ACHN (cell line): Measurements from ENCODE around the gene DQX1.

ENCODE experiments used
- DNase-seq: peaks from one replicate; pipeline ENCODE4 v3.0.0-alpha.2; 2015
- in situ Hi-C: cut with HindIII; loops from 2 replicates; pipeline ENCODE4 v1.10.0; 2017; ENCODE audit warnings: low sequenced_read_pairs, low pct_ligation_motif_present, low pct_unique_long_range_greater_than_20kb

Gene DQX1

DNA sequence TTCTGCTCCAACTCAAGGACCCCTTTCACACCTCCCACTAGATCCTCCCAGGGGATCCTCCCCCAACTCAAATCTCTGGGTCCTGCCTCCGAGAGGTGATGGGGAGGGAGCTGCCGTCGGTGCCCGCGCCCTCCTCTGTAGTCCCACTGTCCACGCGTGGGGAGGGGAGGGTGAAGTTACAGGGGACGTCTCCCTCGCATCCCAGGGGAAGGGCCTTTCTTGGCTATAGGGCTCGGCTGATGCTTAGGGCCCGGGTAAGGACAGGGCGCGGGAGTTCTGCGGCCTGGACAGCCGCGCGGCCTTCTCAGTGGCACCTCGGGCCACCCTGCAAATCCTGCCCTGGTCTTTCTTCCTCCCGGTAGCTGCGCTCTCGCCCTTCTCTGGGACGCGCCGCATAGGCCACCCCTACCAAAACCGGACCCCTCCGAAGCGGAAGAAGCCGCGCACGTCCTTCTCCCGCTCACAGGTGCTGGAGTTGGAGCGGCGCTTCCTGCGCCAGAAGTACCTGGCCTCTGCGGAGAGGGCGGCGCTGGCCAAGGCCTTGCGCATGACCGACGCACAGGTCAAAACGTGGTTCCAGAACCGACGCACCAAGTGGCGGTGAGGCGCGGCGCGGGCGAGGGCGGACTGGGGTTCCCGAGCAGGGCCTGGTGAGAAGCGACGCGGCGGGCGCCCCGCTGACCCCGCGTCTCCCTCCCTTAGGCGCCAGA is 10.6 kb downstream of the DQX1 start:
- DNase-seq, result no peak
- in situ Hi-C loops, result no loop called here

DNA sequence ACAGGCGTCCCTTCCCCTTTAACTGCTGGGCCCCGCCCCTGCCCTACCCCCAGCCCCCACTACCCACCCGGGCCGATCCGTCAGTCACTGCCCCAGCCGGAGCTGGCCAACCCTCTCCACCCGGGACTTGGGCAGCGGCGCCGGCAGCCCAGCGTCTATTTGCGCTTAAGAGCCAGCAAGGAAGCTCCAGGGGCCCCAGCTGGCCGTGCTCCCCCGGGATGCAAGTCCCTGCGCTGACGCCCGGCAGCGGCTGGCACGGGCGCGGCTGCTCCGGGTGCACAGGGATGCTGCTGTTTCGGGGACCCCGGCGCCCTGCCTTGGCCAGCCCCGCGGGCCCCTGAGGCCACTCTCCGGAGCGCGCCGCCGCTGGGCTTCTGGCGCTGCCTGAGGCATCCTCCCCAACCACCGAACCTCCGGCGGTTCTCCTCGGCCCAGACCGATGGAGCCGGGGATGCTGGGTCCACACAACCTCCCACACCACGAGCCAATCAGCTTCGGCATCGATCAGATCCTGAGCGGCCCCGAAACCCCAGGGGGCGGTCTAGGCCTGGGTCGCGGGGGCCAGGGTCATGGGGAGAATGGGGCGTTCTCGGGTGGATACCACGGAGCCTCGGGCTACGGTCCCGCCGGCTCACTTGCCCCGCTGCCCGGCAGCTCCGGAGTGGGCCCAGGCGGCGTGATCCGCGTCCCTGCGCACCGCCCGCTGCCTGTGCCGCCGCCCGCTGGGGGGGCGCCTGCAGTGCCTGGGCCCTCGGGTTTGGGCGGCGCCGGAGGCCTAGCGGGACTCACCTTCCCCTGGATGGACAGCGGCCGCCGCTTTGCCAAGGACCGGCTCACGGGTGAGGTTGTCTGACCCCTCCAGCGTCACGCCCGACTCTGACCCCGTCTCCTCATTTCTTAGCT is 11.4 kb downstream of the DQX1 start, which contains the start of gene TLX2:
TLX2 (plus strand) TSS at position 83 of the 903 bp plus-strand sequence; CDS start at position 440, 357 bp downstream.
- in situ Hi-C loops, result no loop called here
- DNase-seq, result no peak

DNA sequence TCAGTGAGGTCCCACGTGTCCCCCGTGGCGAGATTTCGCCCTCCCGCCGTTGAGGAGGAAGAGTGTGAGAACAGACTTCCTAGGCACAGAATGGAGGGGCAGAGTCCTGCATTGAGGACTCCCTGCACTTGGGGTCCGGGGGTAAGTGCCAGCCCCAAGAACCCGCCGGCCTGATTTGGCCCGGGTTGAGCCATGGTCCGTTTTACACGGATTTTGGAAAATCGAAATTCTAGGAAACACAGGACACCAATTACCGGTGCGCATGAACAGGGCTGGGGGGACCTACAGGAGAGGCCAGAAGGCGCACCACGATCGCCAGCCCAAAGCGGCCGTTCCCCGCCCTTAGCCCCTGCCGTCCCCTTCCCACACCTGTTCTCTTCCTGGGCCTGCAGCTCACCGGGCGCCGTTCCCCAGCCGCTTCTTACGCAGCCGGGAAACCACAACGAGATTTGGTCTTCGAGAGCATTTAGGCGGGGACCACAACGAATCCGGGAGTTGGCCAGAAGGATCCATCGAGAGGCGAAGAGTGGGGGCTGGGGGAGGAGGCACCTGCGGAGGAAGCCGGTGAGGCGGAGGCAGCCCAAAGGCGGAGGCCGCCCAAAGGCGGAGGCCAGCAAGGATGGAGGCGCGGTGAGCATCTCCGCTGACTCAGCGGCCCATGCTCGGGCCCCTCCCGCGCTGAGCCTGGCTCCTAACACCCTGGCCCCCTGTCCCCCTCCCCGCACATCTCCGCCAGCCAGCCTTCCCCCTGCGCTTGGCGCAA is 12.2 kb downstream of the DQX1 start:
- DNase-seq, result no peak
- in situ Hi-C loops, result no loop called here

DNA sequence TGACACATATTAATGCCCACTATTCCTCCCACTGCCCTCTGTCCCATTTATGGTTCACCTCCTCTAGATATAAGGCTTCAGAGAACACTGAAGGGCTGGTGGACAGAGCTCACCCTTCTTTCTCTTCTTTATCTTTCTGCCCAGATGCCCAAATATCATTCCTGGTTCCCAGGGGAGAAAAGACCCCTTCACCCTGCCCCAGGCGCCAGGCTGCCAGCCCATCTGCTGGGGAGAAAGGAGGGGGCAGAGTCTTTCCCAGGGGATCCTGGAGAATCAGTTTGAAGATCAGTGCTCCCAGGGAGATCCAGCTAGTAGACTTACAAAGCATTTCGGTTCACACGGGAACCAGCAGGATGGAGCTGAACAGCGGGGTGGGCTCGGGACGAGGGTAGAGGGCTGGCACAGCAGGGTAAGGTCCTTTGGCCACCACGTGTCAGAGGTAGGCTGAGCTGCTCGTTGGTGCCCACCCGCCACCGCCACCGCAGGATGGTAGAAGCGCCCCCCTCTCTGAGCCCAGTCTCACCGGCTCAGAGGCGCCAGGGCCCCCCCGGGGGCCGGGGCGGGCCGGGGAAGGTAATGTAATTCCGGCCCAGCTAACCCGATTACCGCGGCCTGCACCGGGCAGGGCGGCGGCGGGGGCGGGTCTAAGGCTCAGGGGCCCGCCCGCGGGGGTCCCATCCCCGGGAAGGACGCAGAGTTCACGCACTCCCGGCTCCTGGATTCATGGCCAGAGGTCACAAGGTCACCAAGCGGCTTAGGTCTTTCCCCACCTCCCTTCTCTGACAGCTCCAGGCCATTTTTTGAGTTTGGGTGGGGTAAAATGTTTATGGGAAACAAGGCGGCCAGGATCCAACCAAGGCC is 13.1 kb downstream of the DQX1 start:
- DNase-seq, result no peak
- in situ Hi-C loops, result no loop called here

DNA sequence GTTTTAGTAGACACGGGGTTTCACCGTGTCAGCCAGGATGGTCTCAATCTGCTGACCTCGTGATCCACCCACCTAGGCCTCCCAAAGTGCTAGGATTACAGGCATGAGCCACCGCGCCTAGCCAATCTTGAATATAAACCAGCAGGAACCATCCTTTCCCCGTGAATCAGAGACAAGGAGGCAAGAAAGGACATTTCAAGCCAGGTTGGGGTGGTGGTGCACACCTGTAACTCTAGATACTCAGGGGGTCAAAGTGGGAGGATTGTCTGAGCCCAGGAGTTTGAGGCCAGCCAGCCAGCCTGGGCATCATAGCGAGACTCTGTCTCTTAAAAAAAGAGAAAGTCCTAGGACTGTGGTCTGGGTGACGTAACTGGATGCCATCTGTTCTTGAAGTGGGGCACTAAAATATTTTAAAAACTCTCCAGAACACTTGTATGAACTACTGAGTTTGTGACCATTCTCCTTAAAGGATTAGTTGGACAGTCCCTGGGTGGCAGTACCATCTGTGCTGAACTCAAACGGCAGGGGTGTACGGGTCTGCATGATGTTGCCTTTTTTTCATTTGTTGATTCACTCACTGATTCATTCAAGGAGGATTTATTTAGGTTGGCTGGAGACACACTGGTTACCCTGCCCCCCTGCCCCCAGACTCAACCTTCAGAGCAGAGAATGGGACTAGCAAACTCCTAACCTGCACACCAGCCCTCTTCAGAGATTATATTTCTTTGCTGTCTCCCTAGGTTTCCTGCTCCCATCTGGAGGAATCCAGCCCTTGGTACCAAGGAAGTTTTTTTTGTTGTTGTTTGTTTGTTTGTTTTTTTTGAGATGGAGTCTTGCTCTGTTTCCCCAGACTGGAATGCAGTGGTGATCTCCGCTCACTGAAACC is 14.7 kb downstream of the DQX1 start:
- DNase-seq, result no peak
- in situ Hi-C loops, result no loop called here

DNA sequence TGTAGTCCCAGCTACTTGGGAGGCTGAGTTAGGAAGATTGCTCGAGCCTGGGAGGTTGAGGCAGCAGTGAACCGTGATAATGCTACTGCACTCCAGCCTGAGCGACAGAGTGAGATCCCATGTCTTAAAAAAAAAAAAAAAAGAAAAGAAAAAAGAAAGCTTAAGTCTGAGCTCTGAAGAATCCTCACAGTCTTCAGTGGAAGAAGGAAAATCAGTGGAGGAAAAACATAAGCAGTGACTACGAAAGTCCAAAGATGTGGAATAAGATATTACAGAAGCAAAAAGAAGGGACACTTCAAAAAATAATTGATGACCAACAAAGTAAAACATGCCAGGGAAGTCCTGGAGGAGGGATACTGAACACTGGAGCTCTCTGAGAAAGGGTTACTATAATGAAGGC is 15.8 kb downstream of the DQX1 start:
- in situ Hi-C loops, result no loop called here
- DNase-seq, result no peak

DNA sequence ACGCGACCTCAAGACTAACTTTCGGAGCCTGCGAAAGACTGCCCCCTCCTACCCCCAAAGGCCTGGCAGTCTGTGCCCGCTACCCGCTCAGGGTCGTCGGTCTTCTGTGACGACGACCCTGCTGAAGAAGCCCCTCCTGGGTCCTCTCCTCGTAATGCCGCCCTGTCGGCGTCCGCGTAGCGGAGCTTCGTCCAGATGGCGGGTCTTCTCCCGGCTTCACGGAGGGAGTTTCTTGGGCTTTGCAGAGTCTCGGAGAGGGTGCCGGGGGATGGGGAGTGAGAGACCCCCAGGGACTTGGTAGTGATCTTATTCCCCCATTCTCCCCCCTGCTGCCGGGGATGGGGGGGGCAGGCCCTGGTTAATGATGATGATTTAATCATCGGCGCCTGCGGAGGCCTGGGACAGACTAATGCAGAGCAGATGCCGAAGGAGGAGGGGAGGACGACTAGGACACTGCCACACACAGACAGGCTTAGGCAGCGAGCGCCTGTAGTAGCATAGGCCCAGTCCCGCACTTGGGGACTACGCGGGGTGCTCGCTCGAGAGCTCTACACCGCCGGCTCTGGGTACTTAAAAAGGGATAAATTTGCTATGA is 18.0 kb downstream of the DQX1 start:
- in situ Hi-C loops, result no loop called here
- DNase-seq, result peak; percentile 32

DNA sequence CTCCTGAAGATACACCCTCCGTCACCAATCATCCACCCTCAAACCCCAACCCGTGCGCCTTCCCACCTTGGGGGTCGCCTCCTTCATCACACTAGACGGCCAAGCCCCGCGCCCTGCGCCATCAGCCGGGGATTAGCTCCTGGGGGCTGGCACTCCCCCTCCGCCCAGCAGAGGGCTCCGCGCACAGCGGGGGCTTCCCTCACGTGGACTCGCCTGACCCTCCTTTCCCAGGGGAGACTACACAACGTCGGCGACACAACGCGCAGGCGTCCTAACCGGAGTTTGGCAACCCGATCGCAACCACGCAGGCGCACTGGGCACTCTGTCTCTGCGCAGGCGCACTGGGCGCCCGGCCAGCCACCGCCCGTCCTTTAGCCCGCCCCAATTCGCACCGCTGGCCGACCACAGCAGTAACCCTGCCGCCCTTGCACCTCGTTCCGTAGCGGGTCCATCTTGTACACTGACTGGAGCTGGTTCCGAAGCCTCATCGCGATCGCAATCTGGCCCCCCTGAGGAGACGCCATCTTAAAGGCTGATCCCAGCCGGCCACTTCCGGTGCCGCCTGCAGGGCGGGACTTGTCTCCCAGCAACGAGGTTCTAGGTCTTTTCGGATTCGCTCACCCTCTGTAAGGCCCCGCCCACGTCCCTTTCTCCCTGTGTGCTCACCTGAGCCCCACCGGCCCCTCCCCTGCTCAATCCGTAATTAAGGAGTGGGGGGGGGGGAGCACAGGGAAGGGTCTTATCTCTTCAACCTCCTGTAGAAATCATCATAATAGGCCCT is 18.7 kb downstream of the DQX1 start, which contains the start of gene PCGF1:
PCGF1 (minus strand) TSS at position 551 of the 781 bp plus-strand sequence; CDS start at position 524, 27 bp downstream.
- in situ Hi-C loops, result no loop called here
- DNase-seq, result peak; percentile 99

DNA sequence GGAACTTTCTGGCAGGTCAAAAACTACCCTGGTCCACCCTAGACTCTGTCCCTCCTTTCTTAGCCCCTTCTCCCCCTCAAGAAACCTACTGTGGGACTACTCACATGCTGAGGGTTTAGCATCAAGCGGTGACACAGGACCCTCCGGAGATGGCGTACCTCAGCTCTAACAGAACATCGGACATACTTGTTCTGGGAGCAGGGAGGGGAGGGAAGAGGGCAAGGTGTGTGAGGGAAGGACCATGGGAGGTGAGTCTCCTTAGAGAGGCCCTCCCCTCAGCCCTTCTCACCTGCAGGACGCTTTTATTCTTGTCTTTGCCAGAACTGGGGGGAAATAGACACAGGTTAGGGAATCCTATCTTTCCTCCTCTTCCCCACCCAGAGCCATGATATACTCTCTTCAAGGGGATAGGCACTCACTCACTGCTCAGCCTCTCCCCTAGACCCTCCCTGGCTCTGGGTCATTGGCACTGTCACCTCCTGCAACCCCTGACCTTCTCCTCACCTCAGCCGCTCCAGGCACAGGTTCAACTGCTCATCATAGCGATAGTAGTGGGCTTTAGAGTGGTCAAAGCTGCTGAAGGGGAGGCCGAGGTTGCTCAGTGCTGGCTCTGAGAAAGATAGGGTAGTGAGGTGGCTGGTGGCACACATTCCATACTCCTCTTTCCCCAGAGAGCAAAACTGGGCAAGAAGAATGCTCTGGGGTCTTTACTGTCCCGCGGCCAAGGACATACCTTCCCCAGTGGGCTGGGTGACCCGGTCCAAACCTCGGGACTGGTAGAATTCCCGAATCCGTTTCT is 20.4 kb downstream of the DQX1 start:
- in situ Hi-C loops, result no loop called here
- DNase-seq, result no peak

DNA sequence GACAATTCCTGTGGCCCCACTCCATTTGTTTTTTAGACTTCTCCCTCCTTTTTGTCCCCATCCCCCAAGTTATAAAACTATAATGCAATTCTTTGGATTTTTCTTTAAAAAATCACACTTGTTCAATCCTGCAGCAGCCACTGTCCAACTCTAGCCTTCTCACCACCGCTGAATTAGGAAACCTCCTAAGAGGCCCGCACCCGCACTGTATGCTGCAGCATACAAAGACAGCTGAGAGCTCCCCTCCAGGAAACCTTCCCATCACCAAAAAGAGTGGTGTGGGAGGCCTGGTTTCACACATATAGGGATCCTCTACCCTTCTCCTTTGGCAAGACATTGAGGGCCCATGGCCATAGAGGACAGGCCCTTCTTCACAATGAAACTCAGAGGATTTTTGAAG is 21.4 kb downstream of the DQX1 start:
- no peak for DNase-seq
- in situ Hi-C loops, result no loop called here

DNA sequence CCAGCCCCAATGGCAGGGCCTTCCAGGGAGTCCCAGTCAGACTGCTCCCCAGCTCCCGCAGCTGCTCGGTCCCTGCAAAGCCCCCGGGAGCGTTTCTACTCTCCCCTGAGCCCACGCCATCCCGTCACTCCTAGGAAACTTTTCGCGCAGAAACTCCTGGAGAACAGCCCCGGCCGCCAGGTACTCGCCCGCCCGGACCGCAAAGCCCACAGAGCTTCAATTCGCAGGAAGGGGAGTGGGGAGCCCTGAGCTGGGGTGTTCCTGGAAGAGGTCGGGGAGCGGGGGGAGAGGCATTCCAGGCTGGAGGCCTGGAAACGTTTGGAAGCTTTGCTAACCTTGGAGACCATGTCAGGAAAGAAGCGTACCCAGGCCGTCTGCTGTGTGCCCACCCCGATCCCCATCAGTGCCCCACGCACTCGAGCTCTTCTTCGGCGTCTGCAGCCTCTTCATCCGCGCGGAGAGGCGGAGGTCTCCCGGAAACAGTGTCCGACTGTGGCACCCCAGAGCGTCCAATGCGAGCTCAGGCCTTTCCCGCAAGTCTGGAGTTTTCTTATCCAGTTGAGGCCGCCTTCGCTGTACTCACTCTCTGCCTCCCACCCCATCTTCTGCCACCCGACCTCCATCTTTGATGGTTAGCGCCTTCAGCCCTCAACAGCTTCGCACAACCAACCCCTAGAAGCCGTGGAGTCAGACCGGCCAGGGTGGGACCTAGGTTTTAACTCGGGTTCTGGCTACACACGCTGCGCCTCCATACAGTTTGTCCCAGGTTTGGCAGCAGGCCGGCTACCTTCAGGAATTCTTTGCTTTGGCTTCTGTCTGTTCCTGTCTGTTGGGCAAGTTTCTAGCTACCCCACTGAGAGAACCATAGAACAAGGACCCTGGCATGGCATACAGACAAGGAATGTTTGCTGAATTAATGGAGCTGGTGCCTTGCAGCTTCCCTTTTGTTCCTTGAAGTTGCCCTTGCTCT is 22.2 kb downstream of the DQX1 start:
- in situ Hi-C loops, result no loop called here
- no peak for DNase-seq

DNA sequence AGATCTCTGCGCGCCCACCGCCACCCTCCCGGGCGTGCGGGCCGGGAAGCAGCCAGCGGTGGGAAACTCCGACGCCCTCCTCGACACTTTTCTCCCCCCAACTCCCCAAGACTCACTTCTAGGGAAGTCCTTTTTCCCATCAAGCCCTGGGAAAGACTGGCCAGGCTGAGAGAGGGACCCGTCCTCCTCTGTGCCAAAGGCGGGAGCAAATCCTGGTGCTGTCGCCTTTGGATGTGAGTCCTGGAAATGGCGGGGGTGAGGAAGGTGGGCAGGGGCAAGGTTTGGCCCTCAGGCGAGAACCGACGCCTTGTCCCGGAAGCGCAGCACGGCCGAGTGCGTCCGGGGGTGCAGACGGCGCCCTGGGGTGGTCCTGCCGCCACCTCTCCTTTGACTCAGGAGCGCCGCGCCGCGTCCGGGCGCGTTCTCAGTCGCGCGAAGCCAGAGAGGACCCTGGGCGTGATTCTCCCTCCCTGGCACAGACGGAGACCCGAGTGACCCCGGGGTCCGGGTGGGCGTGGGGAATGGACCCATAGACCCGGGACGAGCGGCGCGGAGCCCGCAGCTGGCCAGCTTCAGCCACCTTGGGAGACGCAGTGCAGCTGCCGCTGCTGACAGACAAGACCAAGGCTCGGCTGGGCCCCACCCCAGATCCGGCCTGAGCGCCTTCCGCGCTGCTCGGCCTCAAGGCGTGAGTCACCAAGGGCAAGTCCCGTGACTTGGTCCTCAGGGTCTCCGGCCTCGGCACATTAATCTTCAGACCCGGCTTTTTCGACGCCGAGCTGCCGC is 23.1 kb downstream of the DQX1 start:
- DNase-seq, result peak; percentile 81
- in situ Hi-C loops, result no loop called here

DNA sequence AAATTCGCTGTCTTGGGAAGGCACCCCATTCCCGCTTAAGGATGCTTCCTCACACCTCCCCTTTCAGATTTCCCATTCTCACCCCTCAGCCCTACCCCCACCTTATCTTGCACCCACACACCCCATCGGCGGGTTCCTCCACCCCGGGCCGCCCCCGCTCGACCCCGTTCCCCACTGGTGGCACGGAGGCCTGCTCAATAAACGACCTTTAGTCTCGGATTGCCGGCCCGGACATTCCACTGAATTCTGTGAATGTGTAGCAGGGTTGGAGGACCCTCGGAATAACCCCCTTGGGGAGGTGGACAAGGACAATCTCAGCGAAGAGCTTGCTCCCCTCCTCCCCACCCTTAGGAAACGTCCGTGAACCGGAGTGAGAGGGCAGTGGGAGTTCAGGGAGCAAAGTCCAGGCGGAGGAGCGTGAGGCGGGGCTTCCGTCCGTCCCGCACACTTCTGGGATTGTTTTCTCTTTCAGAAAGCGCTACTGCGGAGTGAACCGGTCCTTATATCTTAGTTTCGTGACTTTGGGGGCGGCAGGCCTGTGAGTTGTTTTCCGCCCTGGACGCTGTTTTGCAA is 23.8 kb downstream of the DQX1 start:
- DNase-seq, result peak; percentile 56
- in situ Hi-C loops, result no loop called here
